CD14-positive monocyte (primary cell): ENCODE results near the gene PANK2. TPM values are rescaled to one million over a fixed set of nuclear protein-coding genes. Genes with fewer than 3 reads are reported as not detected.
"Not testable (repeated sequence)": the region's sequence is repeated elsewhere in the genome, so short reads cannot be mapped to it uniquely, and the experiment has no call there.

Source experiments
- DNase-seq, 3 donors: peaks; one replicate each; pipeline ENCODE4 v3.0.0-alpha.2; 2011 to 2022
- H2AFZ ChIP-seq: 2 replicates; pipeline ENCODE4 v1.6.0; 2012; ENCODE audit warnings: mild to moderate bottlenecking, low read depth, low read length, inconsistent platforms; ENCODE audit not compliant: insufficient read depth, poor library complexity, severe bottlenecking
- H3K27ac ChIP-seq, 2 donors: 1 replicate in 1 of 2; 2 replicates in 1 of 2; pipeline ENCODE4 v1.5.1; 2012 to 2013; ENCODE audit warnings: low read length in 2 of 2, control low read depth in 1 of 2, inconsistent platforms in 1 of 2, low read depth in 1 of 2, mild to moderate bottlenecking in 1 of 2
- H3K27me3 ChIP-seq, 2 donors: one replicate each; pipeline versions ENCODE4 v1.6.0 to v1.6.1; 2011 to 2013; ENCODE audit warnings: low read length in 2 of 2; ENCODE audit not compliant: control insufficient read depth in 2 of 2, insufficient read depth in 2 of 2
- H3K36me3 ChIP-seq, 2 donors: replicated peaks in 1 of 2; 1 replicate in 1 of 2; 2 replicates in 1 of 2; pipeline versions ENCODE4 v1.5.1 to v1.6.1; 2012 to 2013; ENCODE audit warnings: low read length in 2 of 2, control low read depth in 1 of 2, inconsistent platforms in 1 of 2, mild to moderate bottlenecking in 1 of 2; ENCODE audit not compliant: insufficient read depth in 2 of 2, control insufficient read depth in 1 of 2
- H3K4me1 ChIP-seq, 2 donors: 1 replicate in 1 of 2; 2 replicates in 1 of 2; pipeline versions ENCODE4 v1.5.1 to v1.6.1; 2012 to 2013; ENCODE audit warnings: low read length in 2 of 2, control low read depth in 1 of 2, inconsistent platforms in 1 of 2, mild to moderate bottlenecking in 1 of 2, moderate library complexity in 1 of 2; ENCODE audit not compliant: insufficient read depth in 2 of 2, control insufficient read depth in 1 of 2
- H3K4me2 ChIP-seq: replicated peaks from 2 replicates; pipeline ENCODE3; 2012; ENCODE audit warnings: low read length, moderate library complexity, mild to moderate bottlenecking; ENCODE audit not compliant: poor library complexity, severe bottlenecking; ENCODE audit errors: extremely low read depth
- H3K4me3 ChIP-seq, 3 experiments: fragments of 200-600 bp in 1 of 3; sonication (generic) in 1 of 3; replicated peaks in 1 of 3; 1 replicate in 2 of 3; 2 replicates in 1 of 3; pipeline ENCODE4 v1.5.1; 2011 to 2013; ENCODE audit warnings: low read length in 3 of 3, mild to moderate bottlenecking in 3 of 3, control low read depth in 2 of 3, low read depth in 2 of 3, inconsistent platforms in 1 of 3, moderate library complexity in 1 of 3
- H3K79me2 ChIP-seq: 2 replicates; pipeline ENCODE4 v1.6.0; 2012; ENCODE audit warnings: mild to moderate bottlenecking, control low read depth, inconsistent platforms, low read length, moderate library complexity; ENCODE audit not compliant: insufficient read depth
- H3K9ac ChIP-seq: 2 replicates; pipeline ENCODE4 v1.6.0; 2017; ENCODE audit warnings: low read length, mild to moderate bottlenecking; ENCODE audit not compliant: insufficient read depth, poor library complexity, severe bottlenecking
- H3K9me3 ChIP-seq, 2 donors: replicated peaks in 1 of 2; 1 replicate in 1 of 2; 2 replicates in 1 of 2; pipeline versions ENCODE4 v1.5.1 to v1.6.1; 2012 to 2013; ENCODE audit warnings: low read length in 2 of 2, control low read depth in 1 of 2; ENCODE audit not compliant: control insufficient read depth in 1 of 2, insufficient read depth in 1 of 2
- H4K20me1 ChIP-seq: 2 replicates; pipeline ENCODE4 v1.6.0; 2012; ENCODE audit warnings: mild to moderate bottlenecking, low read length, control low read depth, moderate library complexity; ENCODE audit not compliant: insufficient read depth
- H3K27ac Mint-ChIP-seq, 7 donors: one replicate each; pipeline ENCODE4 v1.8.0; 2020; ENCODE audit warnings: mild to moderate bottlenecking in 7 of 7, mixed read lengths in 7 of 7, moderate library complexity in 6 of 7, inconsistent platforms in 2 of 7
- H3K27me3 Mint-ChIP-seq, 3 donors: one replicate each; pipeline ENCODE4 v1.8.0; 2021 to 2022; ENCODE audit warnings: low read depth in 3 of 3, mild to moderate bottlenecking in 3 of 3, mixed read lengths in 3 of 3, moderate library complexity in 3 of 3, inconsistent platforms in 1 of 3
- H3K36me3 Mint-ChIP-seq, 2 donors: one replicate each; pipeline ENCODE4 v1.8.0; 2020; ENCODE audit warnings: mixed read lengths in 2 of 2, inconsistent platforms in 1 of 2, mild to moderate bottlenecking in 1 of 2
- H3K4me1 Mint-ChIP-seq: one replicate; pipeline ENCODE4 v1.8.0; 2020; ENCODE audit warnings: mild to moderate bottlenecking, mixed read lengths
- H3K4me3 Mint-ChIP-seq, 2 donors: one replicate each; pipeline ENCODE4 v1.8.0; 2020; ENCODE audit warnings: mild to moderate bottlenecking in 2 of 2, mixed read lengths in 2 of 2, moderate library complexity in 1 of 2
- H3K9me3 Mint-ChIP-seq, 7 donors: one replicate each; pipeline ENCODE4 v1.8.0; 2020 to 2022; ENCODE audit warnings: mixed read lengths in 7 of 7, mild to moderate bottlenecking in 6 of 7, moderate library complexity in 6 of 7, inconsistent platforms in 2 of 7
- CTCF ChIP-seq: fragments of 200-600 bp; IDR thresholded peaks from one replicate; pipeline ENCODE4 v1.8.0; 2022; ENCODE audit warnings: antibody characterized with exemption, mild to moderate bottlenecking
- WGBS: methylation state at CpG from one replicate; pipeline ENCODE4 v1.1.5; 2013; ENCODE audit warnings: missing lambda C conversion rate; ENCODE audit not compliant: insufficient coverage; 5-methylcytosine and 5-hydroxymethylcytosine counted together
- intact Hi-C, 2 donors: fragments of 100-400 bp; cut with micrococcal nuclease; formaldehyde crosslinking; loops; one replicate each; pipeline versions ENCODE4 v1.15.0 to v1.15.1; 2023
- polyA plus RNA-seq, 3 donors: library from polyadenylated mRNA; depleted of rRNA in 1 of 3; unstranded in 2 of 3; stranded (reverse) in 1 of 3; fragments of 300-500 nt in 2 of 3; fragments of >200 nt in 1 of 3; fragmentation: Illumina TruSeq in 2 of 3; gene quantifications; 1 replicate in 2 of 3; 2 replicates in 1 of 3; pipeline ENCODE4 v1.2.3, GENCODE V29; 2012 to 2021

The PANK2 gene
- polyA plus RNA-seq, 3 donors, result 36.8 to 65.7 (median 48.0) TPM

- Histone ChIP-seq H3K9me3 (no peaks in the 10 kb centered on the region), H2AFZ (no peak overlapping the region), H3K79me2 (peaks cover 100% of the 10 kb centered on the region), H3K4me1 (peaks cover 50 to 55% of the 10 kb centered on the region in 2 donors), H3K9ac (no peak overlapping the region), H3K4me2 (no peak overlapping the region), H3K27me3 (no peaks in the 10 kb centered on the region), H3K36me3 (peaks cover 14 to 20% of the 10 kb centered on the region in 2 donors), H3K27ac (peak overlapping the region; percentile 75 to 83), H3K4me3 (no peak overlapping the region), H4K20me1 (peaks cover 90% of the 10 kb centered on the region)
- H3K9me3 Mint-ChIP-seq, result no peaks in the 10 kb centered on the region
- no peak for DNase-seq
- H3K27me3 Mint-ChIP-seq, result peaks cover 0 to 4% (median 0%) of the 10 kb centered on the region in 3 donors
- no peak for TF ChIP-seq CTCF
- no peak overlapping the region for H3K4me3 Mint-ChIP-seq
- intact Hi-C loops, result loop anchor here in 1 of 2 donors (5.0 kb wide), 1 partner anchor 183 kb away; no protein-coding TSS in a partner anchor
- peak overlapping the region in 6 of 7 donors; percentile 41 to 95 (median 83) for H3K27ac Mint-ChIP-seq
- H3K4me1 Mint-ChIP-seq, result peaks cover 72% of the 10 kb centered on the region
- WGBS, result 85% methylated on average over 2 of the region's 2 CpGs
- H3K36me3 Mint-ChIP-seq, result peaks cover 21 to 24% of the 10 kb centered on the region in 2 donors
These were observed 15.0 kb downstream of the PANK2 start for GRCh38 chr20:3904224-3904623.

- peaks cover 20 to 26% of the 10 kb centered on the region in 2 donors for H3K36me3 ChIP-seq
- no peaks in the 10 kb centered on the region for H3K27me3 ChIP-seq
- peaks cover 44 to 48% of the 10 kb centered on the region in 2 donors for H3K4me1 ChIP-seq
- no peak overlapping the region for H2AFZ ChIP-seq
- no peaks in the 10 kb centered on the region for H3K9me3 ChIP-seq
- Mint-ChIP-seq H3K27me3 (peaks cover 0 to 2% (median 0%) of the 10 kb centered on the region in 3 donors), H3K4me1 (peaks cover 66% of the 10 kb centered on the region), H3K27ac (peak overlapping the region in 4 of 7 donors; percentile 7 to 61 (median 43)), H3K9me3 (no peaks in the 10 kb centered on the region), H3K36me3 (peaks cover 24 to 31% of the 10 kb centered on the region in 2 donors), H3K4me3 (no peak overlapping the region)
- TF ChIP-seq CTCF, result no peak
- DNase-seq, result no peak
- no peak overlapping the region for H3K9ac ChIP-seq
- H3K79me2 ChIP-seq, result peaks cover 100% of the 10 kb centered on the region
- H3K4me2 ChIP-seq, result no peak overlapping the region
- no peak overlapping the region for H3K4me3 ChIP-seq
- peaks cover 90% of the 10 kb centered on the region for H4K20me1 ChIP-seq
- H3K27ac ChIP-seq, result peak overlapping the region; percentile 12 to 83
- 95% methylated on average over 4 of the region's 5 CpGs for WGBS
- intact Hi-C loops, result loop anchor here in 1 of 2 donors (5.0 kb wide), 1 partner anchor 182 kb away; no protein-coding TSS in a partner anchor
These were observed 15.7 kb downstream of the PANK2 start for GRCh38 chr20:3904857-3905256.

- H3K9me3 ChIP-seq, H3K4me2 ChIP-seq, H3K4me3 ChIP-seq, H3K9me3 Mint-ChIP-seq, DNase-seq, H3K4me3 Mint-ChIP-seq, H3K27me3 ChIP-seq, H3K9ac ChIP-seq, intact Hi-C loops, H3K27me3 Mint-ChIP-seq, H2AFZ ChIP-seq: not testable (repeated sequence)
- H3K79me2 ChIP-seq, result peaks cover 100% of the 10 kb centered on the region
- peaks cover 41 to 53% of the 10 kb centered on the region in 2 donors for H3K36me3 Mint-ChIP-seq
- H3K4me1 Mint-ChIP-seq, result peaks cover 45% of the 10 kb centered on the region
- peak overlapping the region in 4 of 7 donors; percentile 30 to 73 (median 36) for H3K27ac Mint-ChIP-seq
- peaks cover 24 to 33% of the 10 kb centered on the region in 2 donors for H3K4me1 ChIP-seq
- H3K27ac ChIP-seq, result peak overlapping the region in 1 of 2 donors; percentile 18
- 99% methylated on average over 10 of the region's 17 CpGs for WGBS
- peaks cover 98% of the 10 kb centered on the region for H4K20me1 ChIP-seq
- peaks cover 39 to 48% of the 10 kb centered on the region in 2 donors for H3K36me3 ChIP-seq
These were observed 17.8 kb downstream of the PANK2 start for GRCh38 chr20:3906744-3907721.
